Keratinocyte (primary cell): ENCODE data around the gene CORO2B. TPM values are rescaled to one million over a fixed set of nuclear protein-coding genes. Genes with fewer than 3 reads are reported as not detected.

Source experiments
- DNase-seq: peaks from one replicate; pipeline ENCODE4 v3.0.0-alpha.2; 2011; ENCODE audit warnings: low read depth, missing footprints, low spot score
- FAIRE-seq: peaks from 2 replicates; lab custom pipeline; 2011; peaks lifted over from hg19 to GRCh38; lab: Jason Lieb, UNC
- H2AFZ ChIP-seq: 2 replicates; pipeline ENCODE4 v1.6.0; 2012; ENCODE audit warnings: low read length, control low read depth, inconsistent platforms; ENCODE audit not compliant: control insufficient read depth
- H3K27ac ChIP-seq: 2 replicates; pipeline ENCODE4 v1.5.1; 2011; ENCODE audit warnings: low read length; ENCODE audit not compliant: control insufficient read depth, insufficient read depth
- H3K27me3 ChIP-seq: 3 replicates; pipeline ENCODE4 v1.6.0; 2011; ENCODE audit warnings: low read length; ENCODE audit not compliant: control insufficient read depth, insufficient read depth; ENCODE audit errors: extremely low read depth
- H3K36me3 ChIP-seq, 2 experiments: 2 replicates in 1 of 2; 3 replicates in 1 of 2; pipeline ENCODE4 v1.5.1; 2011; ENCODE audit warnings: low read length in 2 of 2, mild to moderate bottlenecking in 1 of 2; ENCODE audit not compliant: control insufficient read depth in 2 of 2, insufficient read depth in 2 of 2; ENCODE audit errors: extremely low read depth in 1 of 2
- H3K4me1 ChIP-seq: 3 replicates; pipeline ENCODE4 v1.5.1; 2011; ENCODE audit warnings: low read length; ENCODE audit not compliant: control insufficient read depth, insufficient read depth; ENCODE audit errors: extremely low read depth
- H3K4me2 ChIP-seq: 3 replicates; pipeline ENCODE4 v1.6.0; 2011; ENCODE audit warnings: low read depth, low read length; ENCODE audit not compliant: control insufficient read depth, insufficient read depth; ENCODE audit errors: extremely low read depth
- H3K4me3 ChIP-seq, 3 experiments: fragments of 200-600 bp in 1 of 3; sonication (generic) in 1 of 3; 2 replicates in 2 of 3; 3 replicates in 1 of 3; pipeline ENCODE4 v1.5.1; 2011 to 2016; ENCODE audit warnings: low read length in 3 of 3, mild to moderate bottlenecking in 3 of 3, control low read depth in 2 of 3, inconsistent platforms in 1 of 3, low read depth in 1 of 3, mixed read lengths in 1 of 3, mixed run types in 1 of 3, moderate library complexity in 1 of 3; ENCODE audit not compliant: control insufficient read depth in 2 of 3, insufficient read depth in 2 of 3; ENCODE audit errors: extremely low read depth in 1 of 3
- H3K79me2 ChIP-seq: 2 replicates; pipeline ENCODE4 v1.6.0; 2012; ENCODE audit warnings: low read length; ENCODE audit not compliant: control insufficient read depth, insufficient read depth
- H3K9ac ChIP-seq: 3 replicates; pipeline ENCODE4 v1.6.0; 2011; ENCODE audit warnings: low read length; ENCODE audit not compliant: control insufficient read depth, insufficient read depth; ENCODE audit errors: extremely low read depth
- H3K9me1 ChIP-seq: 3 replicates; pipeline ENCODE4 v1.6.0; 2011; ENCODE audit warnings: low read length; ENCODE audit not compliant: control insufficient read depth, insufficient read depth; ENCODE audit errors: extremely low read depth
- H3K9me3 ChIP-seq: 2 replicates; pipeline ENCODE4 v1.5.1; 2012; ENCODE audit warnings: low read depth, low read length; ENCODE audit not compliant: control insufficient read depth
- H4K20me1 ChIP-seq: 3 replicates; pipeline ENCODE4 v1.6.0; 2011; ENCODE audit warnings: low read length; ENCODE audit not compliant: control insufficient read depth, insufficient read depth; ENCODE audit errors: extremely low read depth
- CTCF ChIP-seq, 3 experiments: IDR thresholded peaks in 1 of 3; conservative IDR thresholded peaks in 1 of 3; optimal IDR thresholded peaks in 1 of 3; 2 replicates in 2 of 3; 3 replicates in 1 of 3; pipeline versions ENCODE3 to v1.5.1; 2011; ENCODE audit warnings: low read length in 3 of 3, mild to moderate bottlenecking in 3 of 3, moderate library complexity in 2 of 3, control low read depth in 1 of 3, inconsistent platforms in 1 of 3; ENCODE audit not compliant: insufficient read depth in 2 of 3; ENCODE audit errors: extremely low read depth in 1 of 3
- EZH2 ChIP-seq: IDR thresholded peaks from one replicate; pipeline ENCODE4 v1.6.1; 2012; ENCODE audit warnings: inconsistent platforms, mild to moderate bottlenecking, low read length, moderate library complexity
- dilution Hi-C: fragments of 300-500 bp; cut with MboI; formaldehyde crosslinking; loops from one replicate; pipeline ENCODE4 v1.7.0; 2020; ENCODE audit warnings: low sequenced_read_pairs; ENCODE audit not compliant: extremely low pct_ligation_motif_present
- polyA plus RNA-seq, 5 experiments: library from polyadenylated mRNA; depleted of rRNA in 3 of 5; stranded (reverse) in 3 of 5; stranded (forward) in 1 of 5; unstranded in 1 of 5; fragments of >200 nt; gene quantifications; 1 replicate in 1 of 5; 2 replicates in 3 of 5; 3 replicates in 1 of 5; pipeline versions ENCODE4 v1.2.1 to v1.2.3, GENCODE V29; 2011 to 2012; ENCODE audit warnings: missing spikeins in 2 of 5, low read depth in 1 of 5, low replicate concordance in 1 of 5

The CORO2B gene
- polyA plus RNA-seq, 1 donor (not counting 4 experiments of a cell fraction or from before 2014, with no cell fraction given) = 0.13 TPM

GRCh38 chr15:68691705-68692104 is 112.9 kb downstream of the CORO2B start:
- Histone ChIP-seq H3K9ac (no peak overlapping the region), H3K4me3 (no peak overlapping the region), H3K9me1 (no peaks in the 10 kb centered on the region), H3K4me2 (no peak overlapping the region), H3K27ac (no peak overlapping the region), H3K4me1 (no peaks in the 10 kb centered on the region), H4K20me1 (no peaks in the 10 kb centered on the region), H2AFZ (no peak overlapping the region), H3K9me3 (no peaks in the 10 kb centered on the region), H3K79me2 (no peaks in the 10 kb centered on the region), H3K27me3 (peaks cover 13% of the 10 kb centered on the region), H3K36me3 (no peaks in the 10 kb centered on the region)
- TF ChIP-seq CTCF (optimal IDR thresholded peaks at IDR 0.05 in 1 of 3, IDR thresholded peaks at IDR 0.05 in 1 of 3, conservative IDR thresholded peaks at IDR 0.05 in 1 of 3; ENCODE audit: extremely low read depth in 1 of 3, insufficient read depth in 2 of 3, low read length in 3 of 3) = no peak
- no peak for TF ChIP-seq EZH2
- FAIRE-seq = no peak
- dilution Hi-C loops = no loop called here
- no peak for DNase-seq

GRCh38 chr15:68693071-68693470 is 114.3 kb downstream of the CORO2B start:
- FAIRE-seq (no peak), DNase-seq (no peak)
- no peaks in the 10 kb centered on the region for H3K36me3 ChIP-seq
- no peak overlapping the region for H2AFZ ChIP-seq
- TF ChIP-seq CTCF (optimal IDR thresholded peaks at IDR 0.05 in 1 of 3, IDR thresholded peaks at IDR 0.05 in 1 of 3, conservative IDR thresholded peaks at IDR 0.05 in 1 of 3; ENCODE audit: extremely low read depth in 1 of 3, insufficient read depth in 2 of 3, low read length in 3 of 3) (no peak), EZH2 (no peak)
- no peaks in the 10 kb centered on the region for H3K9me3 ChIP-seq
- no peak overlapping the region for H3K9ac ChIP-seq
- dilution Hi-C loops = no loop called here
- no peaks in the 10 kb centered on the region for H3K79me2 ChIP-seq
- no peak overlapping the region for H3K27ac ChIP-seq
- H3K9me1 ChIP-seq = no peaks in the 10 kb centered on the region
- H3K27me3 ChIP-seq = peaks cover 13% of the 10 kb centered on the region
- no peak overlapping the region for H3K4me2 ChIP-seq
- H3K4me3 ChIP-seq = no peak overlapping the region
- no peaks in the 10 kb centered on the region for H3K4me1 ChIP-seq
- no peaks in the 10 kb centered on the region for H4K20me1 ChIP-seq
